GM19023 (cell line): ENCODE data around the gene KRCC1.
A peak's percentile ranks its signal among the peaks of the same experiment; 100 is the strongest.

Experiments
- ATAC-seq: cut with Tn5 transposase; IDR thresholded peaks from one replicate; pipeline ENCODE4 v1.9.1; 2021; ENCODE audit warnings: mild to moderate bottlenecking, moderate library complexity; ENCODE audit not compliant: unreplicated experiment

KRCC1 gene

GRCh38 chr2:88055371-88056128, at the start of gene KRCC1:
TSS of gene KRCC1 (minus strand) at chr2:88055783. CDS start at chr2:88028563, 27,220 bp downstream.
- ATAC-seq: peak; percentile 96

GRCh38 chr2:88100489-88100858, 44.9 kb upstream of the KRCC1 start:
- no peak for ATAC-seq

DNA sequence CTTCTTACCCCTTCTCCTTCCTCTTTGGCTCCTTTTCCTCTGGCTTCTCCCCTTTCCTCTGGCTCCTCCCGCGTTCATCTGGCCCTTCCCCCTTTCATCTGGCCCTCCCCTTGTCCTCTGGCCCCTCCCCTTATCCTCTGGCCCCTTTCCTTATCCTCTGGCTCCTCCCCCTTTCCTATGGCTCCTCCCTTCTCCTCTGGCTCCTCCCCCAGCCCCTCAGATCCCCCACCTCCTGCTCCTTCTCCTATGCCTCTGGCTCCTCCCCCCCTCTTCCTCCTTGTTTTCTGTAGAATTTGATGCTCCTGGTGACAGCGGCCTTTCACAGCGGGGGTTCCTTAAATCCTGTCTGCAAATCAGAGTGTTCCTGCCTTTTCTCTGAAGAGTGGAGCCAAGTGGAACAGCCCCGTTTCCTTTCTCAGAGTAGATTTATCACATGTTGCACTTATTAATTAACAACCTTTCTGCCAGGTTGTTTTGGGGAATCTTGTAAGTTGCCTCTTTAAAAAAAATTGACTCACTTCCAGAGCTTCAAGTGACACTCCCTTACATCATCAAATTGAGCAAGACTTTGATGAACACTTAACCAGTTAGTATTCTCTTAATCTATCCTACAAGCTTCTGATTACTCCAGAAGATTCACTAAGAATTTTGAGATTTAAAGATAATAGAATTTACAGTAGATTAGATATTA, 44.4 kb upstream of the KRCC1 start:
- no peak for ATAC-seq

DNA sequence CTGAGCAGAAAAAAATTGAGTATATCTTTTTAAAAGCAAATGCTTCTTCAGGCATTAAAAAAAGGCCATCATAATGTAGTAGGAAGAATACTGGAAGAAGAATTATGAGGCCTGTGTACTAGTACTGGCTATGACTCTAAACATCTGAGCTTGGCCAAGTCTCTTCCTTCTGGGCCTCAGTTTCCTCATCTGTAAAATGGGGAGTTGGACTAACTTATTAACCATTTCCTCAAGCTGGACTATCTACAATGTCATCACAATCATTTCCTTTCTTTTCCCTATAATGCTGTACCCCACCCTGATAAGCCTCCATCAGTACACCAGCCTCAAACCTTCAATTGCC, 42.9 kb upstream of the KRCC1 start:
- ATAC-seq: no peak

DNA sequence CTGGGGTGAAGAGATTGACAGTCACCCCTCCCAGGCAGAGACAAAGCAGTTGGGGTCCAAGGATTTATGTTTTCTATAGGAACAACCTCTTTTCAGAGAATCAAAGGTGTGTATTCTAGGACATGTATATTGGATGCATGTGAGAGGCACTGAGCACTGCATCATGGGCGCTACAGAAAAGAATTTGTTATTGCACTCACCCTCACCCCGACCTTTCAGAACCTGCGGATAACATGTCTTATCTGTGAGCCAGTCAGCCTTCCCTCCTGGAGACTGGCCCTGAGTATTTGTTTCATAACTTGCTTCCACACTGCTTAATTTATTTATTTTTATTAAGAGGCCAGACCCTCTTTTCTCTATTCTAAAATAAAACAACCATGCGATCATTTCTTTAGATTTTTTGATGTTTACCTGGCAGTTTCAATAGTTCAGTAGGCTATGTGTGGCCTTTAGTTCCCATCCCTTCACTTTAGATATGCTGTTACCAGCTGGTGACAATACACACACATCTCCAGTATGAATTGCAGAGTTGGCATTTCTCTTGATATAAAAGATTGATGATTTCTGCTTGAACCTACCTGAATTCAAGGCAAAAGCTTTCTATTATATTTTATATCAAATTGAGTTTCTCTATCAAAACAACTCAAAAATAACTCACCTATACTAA, 42.4 kb upstream of the KRCC1 start:
- ATAC-seq: no peak

- ATAC-seq: no peak
These were observed 41.6 kb upstream of the KRCC1 start for GRCh38 chr2:88097192-88097591.

DNA sequence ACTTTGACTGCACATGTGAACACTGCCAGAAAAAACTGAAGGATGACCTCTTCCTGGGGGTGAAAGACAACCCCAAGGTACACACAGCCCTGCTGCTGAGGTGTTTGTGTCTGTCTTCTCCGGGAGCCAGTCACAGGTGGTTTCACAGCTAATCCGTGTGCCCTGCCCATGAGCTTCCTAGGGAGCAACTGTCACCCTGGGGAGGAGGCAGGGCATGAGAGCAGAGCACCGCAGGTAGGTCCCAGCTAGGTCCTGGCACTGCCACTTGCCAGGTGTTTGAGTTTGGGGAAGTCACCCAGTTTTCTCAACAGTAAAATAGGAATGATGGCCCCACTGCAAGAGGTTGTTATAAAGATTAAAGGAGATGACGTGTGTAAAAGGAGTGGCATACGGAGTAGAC, 41.1 kb upstream of the KRCC1 start:
- no peak for ATAC-seq

DNA sequence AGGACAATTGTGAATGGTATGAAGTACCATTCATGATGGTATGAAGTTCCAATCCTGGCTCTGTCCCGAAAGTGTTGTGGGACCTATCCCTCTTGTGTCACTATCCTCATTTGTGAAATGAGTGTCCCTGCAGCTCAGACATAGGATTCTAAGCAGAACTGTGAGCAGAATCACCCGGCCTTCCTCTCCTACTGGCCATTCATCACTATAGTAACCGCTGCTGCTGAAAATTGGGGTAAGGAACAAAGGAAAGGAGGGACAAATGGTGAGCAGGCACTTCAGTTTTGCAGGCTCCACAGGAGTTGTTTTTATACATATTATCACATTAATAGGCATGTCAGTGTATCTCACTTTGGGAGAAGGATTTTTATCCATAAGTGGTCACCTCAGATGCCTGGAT, 39.4 kb upstream of the KRCC1 start:
- no peak for ATAC-seq

GRCh38 chr2:88092773-88093172, 37.2 kb upstream of the KRCC1 start:
- no peak for ATAC-seq

DNA sequence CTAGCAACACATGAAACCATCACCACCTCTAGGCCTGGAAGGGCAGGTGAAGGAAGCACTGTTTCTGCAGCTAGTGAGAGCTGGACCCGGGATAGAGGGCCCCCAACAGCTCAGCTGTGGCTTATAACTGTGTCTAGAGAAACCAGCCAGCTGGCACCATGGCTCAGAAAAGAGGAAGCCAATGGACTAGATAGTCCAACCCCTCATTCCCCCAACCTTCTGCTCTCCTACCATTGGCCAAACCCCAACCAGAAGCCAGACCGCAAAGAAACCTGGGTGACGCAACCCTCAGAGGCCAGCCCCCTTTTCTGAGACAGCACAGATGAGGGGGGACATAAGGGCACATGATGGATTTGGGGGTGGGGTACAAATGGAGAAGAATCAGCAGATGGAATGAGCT, 36.4 kb upstream of the KRCC1 start:
- no peak for ATAC-seq

GRCh38 chr2:88090446-88091283, 35.1 kb upstream of the KRCC1 start:
- ATAC-seq: no peak

- ATAC-seq: no peak
These were observed 33.4 kb upstream of the KRCC1 start for GRCh38 chr2:88088999-88089398.

- ATAC-seq: no peak
These were observed 32.2 kb upstream of the KRCC1 start for GRCh38 chr2:88087763-88088162.

GRCh38 chr2:88087073-88087472, 31.5 kb upstream of the KRCC1 start:
- no peak for ATAC-seq

- no peak for ATAC-seq
These were observed 30.8 kb upstream of the KRCC1 start for GRCh38 chr2:88086401-88086800.

DNA sequence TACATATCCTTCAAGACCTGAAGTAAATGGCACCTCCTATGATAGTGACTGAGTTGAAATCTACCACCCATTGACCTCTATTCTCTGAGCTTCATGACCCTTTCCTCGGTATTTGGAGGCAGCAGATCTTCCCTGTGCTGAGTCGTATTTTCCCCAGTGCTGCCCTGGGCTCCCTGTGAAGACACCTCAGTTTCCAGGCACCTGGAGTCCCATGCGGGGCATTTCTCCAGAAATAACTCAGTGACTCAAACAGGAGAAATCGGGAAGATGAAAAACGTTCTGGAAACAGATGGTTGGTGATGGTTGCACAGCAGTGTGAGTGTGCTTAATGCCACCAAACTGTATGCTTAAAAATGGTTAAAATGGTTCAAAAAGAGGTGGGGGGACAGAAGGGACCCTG, 30.0 kb upstream of the KRCC1 start:
- ATAC-seq: no peak

GRCh38 chr2:88085099-88085498, 29.5 kb upstream of the KRCC1 start:
- ATAC-seq: no peak

- ATAC-seq: no peak
These were observed 27.2 kb upstream of the KRCC1 start for GRCh38 chr2:88082781-88083180.

- no peak for ATAC-seq
These were observed 26.5 kb upstream of the KRCC1 start for GRCh38 chr2:88081924-88082608.

- no peak for ATAC-seq
These were observed 25.0 kb upstream of the KRCC1 start for GRCh38 chr2:88080545-88080944.
